Stimulated activated CD4-positive, alpha-beta T cell treated with anti-CD3 and anti-CD28 coated beads, TNF-alpha, amount 100 ng/mL, for 48 hours (primary cell): ENCODE measurements around the gene SLC16A1.
"Not testable (repeated sequence)": the region's sequence is repeated elsewhere in the genome, so short reads cannot be mapped to it uniquely, and the experiment has no call there.

Experiments
- DNase-seq, 3 donors: peaks; one replicate each; pipeline ENCODE4 v3.0.0-alpha.2; 2020; ENCODE audit warnings: low read depth in 3 of 3

SLC16A1 gene

GRCh38 chr1:112964347-112964746, 8.4 kb upstream of the SLC16A1 start:
- no peak for DNase-seq

- no peak for DNase-seq
These were observed 5.1 kb upstream of the SLC16A1 start for GRCh38 chr1:112961072-112961471.

- DNase-seq: no peak
These were observed 4.4 kb upstream of the SLC16A1 start for GRCh38 chr1:112960384-112960783.

- not testable (repeated sequence) for DNase-seq
These were observed 2.2 kb upstream of the SLC16A1 start for GRCh38 chr1:112958236-112958635.

GRCh38 chr1:112957133-112957812, 1.3 kb upstream of the SLC16A1 start:
- DNase-seq: peak; percentile 9 to 43 (median 26)

- DNase-seq: peak in 2 of 3 donors; percentile 1 to 17
These were observed 642 bp upstream of the SLC16A1 start for GRCh38 chr1:112956544-112957132.

GRCh38 chr1:112954945-112955772, 837 bp downstream of the SLC16A1 start:
- peak; percentile 32 to 40 (median 32) for DNase-seq

GRCh38 chr1:112954017-112954650, 1.9 kb downstream of the SLC16A1 start:
- DNase-seq: no peak

- DNase-seq: no peak
These were observed 5.6 kb downstream of the SLC16A1 start for GRCh38 chr1:112950426-112950825.

- no peak for DNase-seq
These were observed 9.3 kb downstream of the SLC16A1 start for GRCh38 chr1:112946683-112947082.

GRCh38 chr1:112939810-112940209, 16.2 kb downstream of the SLC16A1 start:
- DNase-seq: no peak

GRCh38 chr1:112938210-112938609, 17.8 kb downstream of the SLC16A1 start:
- DNase-seq: no peak

GRCh38 chr1:112937495-112937894, 18.5 kb downstream of the SLC16A1 start:
- DNase-seq: no peak

- no peak for DNase-seq
These were observed 18.9 kb downstream of the SLC16A1 start for GRCh38 chr1:112937070-112937469.

GRCh38 chr1:112935461-112936111, 20.4 kb downstream of the SLC16A1 start:
- no peak for DNase-seq

GRCh38 chr1:112934577-112934976, 21.4 kb downstream of the SLC16A1 start:
- DNase-seq: no peak

- DNase-seq: no peak
These were observed 22.0 kb downstream of the SLC16A1 start for GRCh38 chr1:112933820-112934571.

- no peak for DNase-seq
These were observed 26.0 kb downstream of the SLC16A1 start for GRCh38 chr1:112929979-112930378.

GRCh38 chr1:112927462-112927990, 28.5 kb downstream of the SLC16A1 start:
- DNase-seq: no peak

- no peak for DNase-seq
These were observed 29.1 kb downstream of the SLC16A1 start for GRCh38 chr1:112926858-112927257.

GRCh38 chr1:112925015-112925414, 31.0 kb downstream of the SLC16A1 start:
- no peak for DNase-seq
